DMS 273 (cell line): ENCODE measurements around the gene PARS2.
A peak's percentile ranks its signal among the peaks of the same experiment; 100 is the strongest.

ENCODE experiments used
- DNase-seq: peaks from one replicate; lab custom pipeline; 2025; ENCODE audit not compliant: unreplicated experiment; lab: John Stamatoyannopoulos, UW

The PARS2 gene

DNA sequence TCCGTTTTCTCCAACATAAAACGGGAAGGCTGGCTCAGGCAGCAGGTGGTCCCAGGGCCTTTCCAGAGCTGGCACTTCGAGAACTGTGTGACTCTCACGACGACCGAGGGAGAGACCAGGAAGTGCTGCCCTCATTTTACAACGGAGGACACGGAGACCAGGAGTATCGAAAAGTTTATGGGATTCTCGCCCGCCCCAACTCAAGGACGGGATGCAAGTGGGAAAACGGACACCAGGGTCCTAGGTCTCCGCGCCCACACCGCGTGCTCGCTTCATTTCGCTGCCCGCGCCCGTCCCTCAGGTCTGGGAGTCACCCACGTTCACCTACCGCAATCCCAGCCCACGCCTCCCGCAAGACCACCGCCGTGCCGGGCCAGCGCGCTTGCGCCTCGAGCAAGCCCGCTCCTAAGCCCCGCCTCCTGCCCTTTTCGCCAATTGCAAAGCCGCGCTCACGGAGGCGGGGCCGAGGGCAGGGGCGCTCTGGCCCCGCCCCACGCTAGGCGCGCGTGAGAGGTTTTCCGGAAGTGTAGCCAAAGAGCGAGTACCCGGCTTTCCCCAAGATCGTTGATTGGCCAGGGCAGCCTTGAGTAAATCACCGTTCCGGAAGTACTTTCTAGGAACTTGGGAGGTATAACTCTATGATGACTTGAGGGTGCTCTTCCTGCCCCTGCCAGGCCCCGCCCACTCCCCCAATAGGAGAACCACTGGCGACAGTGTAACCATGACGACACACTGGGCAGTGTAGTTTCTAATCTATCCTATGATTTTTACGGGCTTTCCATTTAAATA, at the start of gene PARS2:
Gene PARS2, minus strand, starts transcription at position 391 of the 789 bp plus-strand sequence. CDS start 5,362 bp downstream, outside the sequence.
- DNase-seq = peak; percentile 100

DNA sequence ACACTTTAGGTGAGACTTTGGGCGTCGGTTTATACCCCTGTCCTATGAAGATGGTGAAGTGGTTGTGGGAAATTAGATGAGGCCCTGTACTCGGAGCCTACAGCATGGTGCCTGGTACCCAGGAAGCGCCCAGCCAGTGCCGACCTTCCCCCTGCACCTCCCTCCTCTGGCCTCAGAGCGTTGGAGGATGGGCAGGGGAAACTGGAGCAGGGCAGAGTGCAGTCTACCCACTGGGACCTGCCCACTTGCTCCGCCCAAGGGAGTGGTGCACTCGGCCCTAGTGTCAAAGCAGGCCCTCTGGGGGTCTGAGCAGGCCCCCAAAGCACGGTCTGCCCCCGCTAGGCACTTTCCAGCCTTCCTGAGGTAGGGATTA, 49.8 kb upstream of the PARS2 start:
- no peak for DNase-seq

DNA sequence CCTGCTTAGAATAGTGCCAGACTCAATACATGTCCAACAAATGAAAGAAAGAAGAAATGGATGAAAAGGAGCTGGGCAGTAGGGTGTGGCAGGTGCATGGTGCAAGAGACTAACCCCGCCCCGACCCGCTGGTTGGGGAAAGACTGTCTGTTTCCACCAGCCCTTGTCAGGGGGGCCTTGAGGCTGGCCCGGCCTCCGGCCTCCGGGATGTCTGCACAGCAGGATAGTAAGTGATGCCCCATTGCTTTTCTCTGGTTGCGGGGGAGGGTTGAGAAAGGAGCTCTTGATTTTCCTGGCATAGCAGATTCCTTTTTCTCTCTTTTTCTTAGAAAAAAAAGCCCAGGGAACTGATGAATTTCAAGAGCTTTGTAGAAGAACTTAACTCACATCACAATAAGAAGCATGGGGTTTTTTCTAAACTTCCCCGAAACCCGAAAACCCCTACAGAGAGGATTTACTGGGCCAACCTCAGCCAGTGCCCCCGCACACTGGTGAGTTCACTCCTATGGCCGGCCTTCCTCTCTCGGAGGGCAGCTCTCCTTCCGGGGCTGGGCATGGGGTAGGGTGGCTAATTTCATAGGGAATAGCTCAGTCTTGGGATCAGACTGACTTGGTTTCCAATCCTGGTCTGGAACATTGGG, 49.3 kb upstream of the PARS2 start:
- no peak for DNase-seq

DNA sequence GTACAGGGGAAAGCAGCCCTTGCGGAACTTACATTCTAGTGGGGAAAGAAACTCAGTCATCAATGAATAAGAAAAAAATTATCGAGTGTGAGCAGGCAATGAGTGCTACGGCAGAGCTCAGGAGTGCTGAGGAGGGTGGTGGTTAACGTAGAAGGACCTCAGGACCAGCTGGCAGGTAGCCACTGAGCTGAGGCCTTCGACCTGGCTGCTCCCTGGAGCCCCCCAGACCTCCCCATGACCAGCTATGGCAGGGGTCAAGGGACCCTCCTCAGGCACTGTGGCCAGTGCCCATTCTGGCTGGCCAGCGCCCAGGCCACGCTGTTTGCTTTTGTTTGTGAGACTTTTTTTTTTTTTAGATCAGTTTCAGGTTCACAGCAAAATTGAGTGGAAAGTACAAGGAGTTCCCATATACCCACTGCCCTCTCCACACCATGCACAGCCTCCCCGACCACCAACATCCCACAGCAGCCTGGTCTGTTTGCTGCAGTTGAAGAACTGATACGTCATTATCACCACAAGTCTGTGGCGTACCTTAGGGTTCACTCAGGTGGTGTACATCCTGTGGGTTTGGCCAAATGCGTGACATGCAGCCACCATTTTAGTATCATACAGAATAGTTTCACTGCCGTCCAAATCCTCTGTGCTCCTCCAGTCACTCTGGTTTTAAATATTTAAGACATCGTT, 48.6 kb upstream of the PARS2 start:
- no peak for DNase-seq

DNA sequence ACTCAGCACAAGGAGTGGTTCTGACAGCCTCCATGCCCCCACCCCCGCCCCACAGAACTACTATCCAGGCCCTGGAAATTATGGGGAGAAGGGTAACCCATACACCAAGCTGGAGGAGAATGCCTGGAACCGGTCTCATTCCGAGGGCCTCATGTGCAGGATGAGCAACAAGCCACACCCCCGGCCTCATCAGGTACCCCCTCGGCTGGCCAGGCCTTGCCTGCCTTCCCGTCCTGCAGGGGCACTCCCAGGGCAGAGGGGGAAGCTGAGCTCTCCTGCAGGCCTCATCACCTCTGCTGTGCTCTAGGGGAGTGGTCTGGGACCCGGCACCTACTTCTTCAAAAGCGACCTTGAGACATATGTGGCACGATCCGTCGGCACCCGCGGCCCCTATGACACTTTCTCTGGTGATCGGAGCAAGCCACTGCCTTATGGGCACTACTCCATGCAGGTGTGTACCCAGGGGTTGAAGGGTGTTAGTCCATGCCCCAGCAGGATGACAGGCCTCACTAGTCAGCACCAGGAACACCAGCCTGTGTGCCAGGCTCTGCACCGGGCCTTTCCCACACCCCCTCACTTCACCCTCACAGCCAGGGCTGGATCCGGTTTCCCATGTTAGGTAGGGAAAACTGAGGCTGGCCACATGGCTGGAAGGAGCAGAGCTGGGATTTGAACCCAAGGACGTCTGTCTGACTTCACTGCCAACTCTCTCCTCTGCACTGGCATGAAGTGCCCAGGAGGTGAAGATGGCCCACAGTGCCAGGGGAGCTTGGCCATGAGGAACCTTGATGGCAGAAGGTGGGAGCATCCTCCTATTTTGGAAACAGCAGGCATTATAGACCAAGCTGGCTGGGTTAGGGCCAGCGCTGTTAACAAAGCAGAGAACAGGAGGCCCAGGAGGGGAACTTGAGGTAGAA, 47.7 kb upstream of the PARS2 start:
- DNase-seq = no peak

DNA sequence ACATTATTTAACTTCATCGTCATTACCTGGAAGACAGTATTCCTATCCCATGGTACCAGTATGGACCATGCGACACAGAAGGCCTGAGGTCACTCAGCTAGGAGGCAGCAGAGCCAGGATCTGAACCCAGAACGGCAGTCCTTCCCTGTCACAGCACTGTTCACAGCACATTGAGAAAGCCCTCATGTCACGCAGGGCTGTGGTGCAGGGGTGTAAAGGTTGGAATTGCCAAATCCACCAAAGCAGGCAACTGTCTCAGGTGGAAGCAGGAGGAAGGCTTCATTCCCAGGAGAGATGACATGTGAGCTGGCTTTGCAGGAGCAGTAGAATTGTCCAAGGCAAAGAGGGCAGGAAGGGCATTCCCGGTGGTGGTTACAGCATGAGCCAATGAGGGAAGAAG, 46.7 kb upstream of the PARS2 start:
- DNase-seq = no peak

DNA sequence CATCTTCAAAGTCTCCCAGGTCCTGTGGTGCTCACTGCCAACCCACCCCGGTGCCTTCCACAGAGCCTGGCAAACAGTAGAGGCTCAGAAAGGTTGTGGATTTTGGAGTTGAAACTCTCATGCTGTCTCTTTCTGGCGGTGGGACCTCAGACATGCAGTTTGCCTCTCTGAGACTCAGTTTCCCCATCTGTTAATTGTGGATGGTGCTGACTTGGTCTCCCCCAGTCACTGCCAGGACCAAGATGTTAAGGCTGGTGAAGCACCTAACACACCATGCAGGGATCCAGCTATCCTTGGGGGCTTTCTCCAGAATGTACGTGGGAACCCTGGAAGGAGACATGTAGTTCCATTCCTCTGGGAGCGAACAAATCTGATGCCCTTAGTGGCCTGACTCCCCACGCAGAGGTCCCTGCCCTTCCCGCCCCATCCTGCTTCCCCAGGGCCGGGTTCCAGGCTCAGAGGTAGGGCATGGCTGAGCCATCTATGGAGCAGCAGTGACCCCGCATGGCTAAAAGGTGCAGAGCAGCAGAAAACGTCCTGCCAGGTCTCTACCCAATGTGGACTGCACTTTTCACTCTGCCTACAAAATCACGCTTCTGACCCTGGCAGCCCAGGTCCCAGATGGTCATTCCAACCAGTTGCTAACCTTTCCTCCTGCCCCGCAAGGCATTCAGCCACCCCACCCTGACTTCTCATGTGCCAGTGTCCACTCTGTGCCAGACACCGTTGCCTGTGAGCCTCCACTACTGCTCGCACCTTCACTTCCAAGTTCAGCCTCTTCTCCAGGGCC, 46.0 kb upstream of the PARS2 start:
- DNase-seq = peak; percentile 86

DNA sequence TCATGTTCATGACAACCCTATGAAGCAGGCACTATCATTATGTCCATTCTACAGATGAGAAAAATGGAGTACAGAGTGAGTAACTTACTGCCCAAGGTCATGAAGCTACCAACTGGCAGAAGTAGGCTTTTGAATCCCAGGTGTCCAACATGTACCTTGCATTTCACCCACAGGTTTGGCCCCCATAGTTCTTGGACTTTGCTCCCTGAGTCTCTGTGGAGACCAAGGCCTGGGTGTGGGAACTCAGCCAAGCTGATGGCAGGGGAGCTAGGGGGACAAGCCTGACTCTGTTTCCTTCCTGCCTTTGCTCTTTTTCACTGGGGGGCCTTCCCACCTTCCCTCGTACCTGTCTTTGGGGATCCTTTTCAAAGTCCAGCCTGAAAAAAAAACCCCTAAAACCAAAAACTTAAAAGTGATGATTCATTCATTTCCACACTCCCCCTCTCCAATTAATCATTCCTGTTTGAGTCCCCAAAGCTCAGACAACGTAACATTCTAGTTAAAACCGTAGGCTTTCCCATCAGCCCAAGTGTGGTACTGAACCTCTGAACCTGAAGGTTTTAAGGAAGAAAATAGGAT, 45.3 kb upstream of the PARS2 start:
- DNase-seq = no peak

DNA sequence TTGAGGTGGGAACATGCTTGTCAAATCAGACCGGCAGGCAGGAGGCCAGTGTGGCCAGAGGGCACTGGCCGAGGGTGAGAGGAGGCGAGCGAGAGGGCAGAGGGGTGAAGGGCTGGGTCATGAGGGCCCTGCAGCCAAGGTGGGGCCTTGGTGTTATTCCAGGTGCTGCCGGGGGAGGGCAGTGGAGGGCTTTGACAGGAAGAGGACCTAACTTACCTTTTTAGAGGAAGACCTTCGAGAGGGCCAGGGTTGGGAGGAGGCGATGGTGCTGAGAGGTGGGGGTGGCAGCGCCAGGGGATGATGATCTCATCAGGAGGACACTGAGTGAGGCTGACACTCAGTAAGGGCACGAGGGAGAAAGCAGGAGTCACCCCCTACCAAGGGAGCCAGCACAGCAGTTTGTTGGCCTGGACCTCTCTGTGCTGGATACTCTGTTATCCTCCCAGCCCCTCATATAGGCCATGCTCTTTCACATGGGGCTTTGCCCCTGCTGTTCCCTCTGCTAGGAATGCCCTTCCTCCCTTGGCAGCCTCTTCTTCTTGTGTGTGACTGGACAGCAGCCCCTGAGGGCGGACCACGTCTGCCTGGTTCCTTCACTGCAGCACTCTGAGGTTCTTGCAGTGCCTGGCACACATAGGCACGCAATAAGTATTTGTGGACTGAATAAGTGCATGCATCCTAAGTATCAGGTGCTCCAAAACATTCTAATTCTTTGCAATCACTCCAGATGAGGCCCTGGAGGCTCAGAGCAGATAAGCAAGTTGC, 44.3 kb upstream of the PARS2 start:
- no peak for DNase-seq

DNA sequence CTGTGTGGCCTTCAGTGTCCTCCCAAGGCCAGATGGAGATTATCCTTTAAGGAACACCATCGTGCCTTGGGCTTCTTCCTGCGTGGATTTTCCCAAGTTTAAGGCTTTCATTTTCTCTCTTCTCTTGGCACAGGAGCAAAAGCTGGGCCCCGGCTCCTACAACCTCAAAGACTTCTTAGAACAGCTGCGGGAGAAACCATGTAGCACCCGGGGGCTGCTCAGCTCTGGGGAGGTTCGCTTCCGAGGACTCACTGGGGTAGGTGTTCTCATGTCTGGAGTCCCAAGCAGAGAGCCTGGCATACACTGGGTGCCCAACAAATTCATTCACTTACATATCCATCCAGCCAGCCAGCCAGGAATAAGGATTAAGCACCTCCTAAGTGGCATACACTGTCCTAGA, 43.4 kb upstream of the PARS2 start:
- no peak for DNase-seq

DNA sequence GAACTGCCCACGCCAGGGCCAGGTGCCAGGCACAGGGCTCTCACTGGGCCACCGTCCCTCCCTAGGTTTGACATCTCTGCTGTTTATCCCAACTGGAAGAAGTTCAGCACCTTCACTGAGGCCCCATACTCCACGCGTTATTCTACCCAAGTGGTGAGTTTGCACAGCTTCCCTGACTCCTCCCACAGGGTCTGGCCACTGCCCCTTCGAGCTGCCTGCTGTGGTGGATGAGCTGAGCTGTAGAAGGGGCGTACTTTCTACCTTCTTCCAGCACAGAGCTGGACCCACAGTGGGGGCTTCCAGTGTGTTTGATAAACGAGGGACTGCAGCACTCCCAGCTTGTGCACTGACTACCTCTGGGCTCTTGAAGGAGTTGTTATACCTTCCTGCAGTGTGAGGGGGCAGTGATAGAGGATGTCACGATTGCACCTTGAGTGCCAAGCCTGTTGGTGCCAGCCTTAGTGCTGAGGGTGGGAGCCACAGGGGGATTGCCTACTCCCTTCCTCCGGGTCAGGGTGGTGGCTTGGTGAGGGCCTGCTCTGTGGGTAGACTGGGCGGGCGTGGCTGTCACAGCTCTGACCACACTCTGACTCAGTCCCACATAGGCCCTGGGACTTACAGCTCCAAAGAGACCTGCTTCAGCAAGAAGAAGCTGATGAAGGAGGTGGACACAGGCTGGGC, 42.7 kb upstream of the PARS2 start:
- DNase-seq = no peak

DNA sequence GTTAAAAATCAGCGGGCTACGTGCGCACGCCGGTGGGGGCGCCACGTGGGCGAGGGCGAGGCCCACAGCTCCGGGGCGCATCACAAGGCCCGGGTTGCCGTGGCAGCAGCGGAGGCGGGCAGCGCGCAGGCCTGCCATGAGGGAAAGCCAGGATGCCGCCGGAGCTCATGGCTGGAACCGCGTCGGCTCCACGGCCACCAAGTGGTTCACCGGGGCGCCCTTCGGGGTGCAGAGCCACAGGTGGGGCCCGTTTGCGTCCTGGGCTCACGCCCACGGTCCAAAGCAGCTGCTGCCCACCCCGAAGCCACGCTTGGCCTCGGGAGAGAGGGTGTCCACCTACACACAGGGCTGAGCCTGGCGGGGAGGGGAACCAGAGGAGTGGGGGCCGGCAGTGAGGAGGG, 41.7 kb upstream of the PARS2 start:
- DNase-seq = no peak

DNA sequence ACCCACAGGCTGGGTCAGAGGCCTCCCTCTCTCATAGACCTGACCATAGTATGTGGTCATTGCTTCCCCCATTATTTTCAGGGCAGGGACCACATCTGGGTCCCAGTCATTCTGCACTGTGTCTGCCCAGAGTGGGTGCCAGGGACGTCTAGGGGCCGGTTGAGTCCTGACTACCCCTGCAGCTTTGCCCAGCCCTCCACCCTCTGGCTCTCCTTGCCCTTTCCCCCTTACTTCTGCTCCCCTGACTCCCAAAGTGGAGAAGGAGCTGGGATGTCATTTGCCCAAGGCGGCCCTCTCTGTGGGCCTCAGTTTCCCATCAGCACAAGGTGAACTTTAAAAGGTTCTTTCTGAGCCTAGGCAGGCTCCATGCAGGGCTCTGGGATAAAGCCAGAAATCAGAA, 41.1 kb upstream of the PARS2 start:
- no peak for DNase-seq

DNA sequence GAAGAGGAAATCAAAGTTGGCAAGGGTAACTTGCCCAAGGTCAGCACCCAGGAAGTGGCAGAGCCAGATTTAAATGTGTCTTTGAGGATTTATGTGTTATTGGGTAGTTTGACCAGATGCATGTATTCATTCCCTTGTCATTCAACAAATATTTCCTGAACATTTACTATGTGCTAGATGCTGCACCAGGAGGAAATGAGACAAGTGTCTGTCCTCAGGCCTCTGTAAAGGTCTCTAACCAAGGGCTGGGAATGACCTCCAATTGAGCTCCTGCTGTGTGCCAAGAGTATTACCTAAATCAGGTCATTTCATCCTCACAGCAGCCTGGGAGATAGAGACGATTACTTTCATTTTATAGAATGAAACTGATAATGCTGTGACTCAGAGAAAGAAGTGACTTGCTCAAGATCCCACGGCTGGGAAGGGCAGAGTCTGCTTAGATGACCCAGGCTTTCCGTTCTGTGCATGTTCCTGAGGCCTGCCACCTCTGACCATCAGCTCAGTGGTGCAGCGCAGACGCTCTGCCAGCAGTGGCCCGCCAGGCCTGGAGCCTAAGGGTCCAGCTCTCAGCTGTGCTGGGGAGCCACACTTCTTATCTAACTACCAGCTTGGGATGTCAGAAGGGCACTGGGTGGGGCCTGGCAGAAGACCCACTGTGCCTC, 40.3 kb upstream of the PARS2 start:
- DNase-seq = no peak

DNA sequence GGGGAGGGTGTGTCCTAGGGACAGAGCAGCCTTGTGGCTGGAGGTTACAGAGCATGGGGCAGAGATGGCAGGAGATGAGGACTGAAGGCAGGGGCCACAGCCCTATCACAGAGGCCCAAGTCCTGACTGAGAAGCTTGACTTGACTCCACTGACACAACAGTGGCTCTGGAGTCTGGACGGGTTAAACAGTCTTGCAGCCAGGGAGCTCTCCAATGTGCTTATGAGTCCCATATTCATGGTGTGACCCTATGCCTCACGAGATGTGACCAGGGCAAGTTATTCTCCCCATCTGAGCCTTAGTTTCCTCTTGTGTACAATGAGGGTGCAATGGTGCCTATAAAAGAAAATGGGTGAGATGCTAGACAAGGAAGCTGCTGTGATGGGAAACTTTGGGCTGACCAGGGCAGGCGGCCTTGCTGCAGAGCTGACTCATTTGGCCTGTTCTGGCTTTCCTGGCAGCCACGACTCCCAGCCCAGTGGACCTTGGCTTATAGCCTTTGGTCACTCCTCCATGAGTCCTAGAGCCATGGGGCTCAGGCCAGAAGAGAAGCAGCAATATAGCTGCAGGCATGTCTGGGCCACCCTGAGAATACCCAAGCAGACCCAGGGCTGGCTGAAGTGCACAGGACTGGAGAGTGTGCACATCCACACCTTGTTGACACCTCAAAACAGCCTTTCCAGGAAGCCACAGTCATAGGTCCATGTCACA, 39.6 kb upstream of the PARS2 start:
- no peak for DNase-seq

DNA sequence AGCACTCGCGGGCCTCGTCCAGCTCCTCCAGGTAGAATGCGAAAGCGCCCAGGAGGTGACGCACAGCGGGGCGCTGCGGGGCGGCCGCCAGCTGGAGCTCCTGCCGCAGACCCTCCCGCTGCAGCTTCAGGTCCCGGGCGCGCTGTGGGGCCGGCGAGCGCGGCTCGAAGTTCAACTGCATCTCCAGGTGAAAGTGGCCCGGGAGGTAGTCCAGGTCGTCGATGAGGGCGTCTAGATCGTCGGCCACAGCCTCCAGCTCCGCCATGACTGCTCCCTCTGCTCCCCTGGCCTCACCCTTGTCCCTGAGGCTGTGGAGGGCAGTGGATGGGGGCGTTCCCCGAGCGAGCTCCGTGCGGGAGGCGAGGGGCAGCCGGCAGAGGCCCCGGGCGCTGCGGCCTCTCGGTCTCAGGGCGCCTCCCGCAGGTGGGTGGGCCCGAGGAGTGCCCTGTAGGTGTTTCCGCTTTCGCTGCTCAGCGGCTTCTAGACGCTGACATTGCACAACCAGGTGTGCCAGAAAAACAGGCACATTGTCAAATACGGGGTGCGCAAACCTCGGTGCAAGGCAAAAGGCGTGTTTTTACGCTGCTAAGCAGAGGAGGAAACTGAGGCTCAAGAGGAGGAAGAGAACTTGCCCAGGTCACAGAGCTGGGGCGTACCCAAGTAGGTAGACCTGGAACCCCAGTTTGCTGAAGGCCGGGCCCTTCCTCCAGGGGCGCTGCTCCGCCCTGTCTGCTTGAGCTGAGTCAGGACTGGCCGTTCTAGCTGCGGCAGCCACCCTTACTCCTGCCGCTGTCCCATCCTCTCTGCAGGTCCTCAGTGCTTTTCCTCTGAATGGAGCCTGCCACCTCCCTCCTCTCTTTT, 36.8 kb upstream of the PARS2 start, which contains the start of gene TTC22:
Gene TTC22, minus strand, starts transcription at position 425 of the 861 bp plus-strand sequence. Its CDS starts 160 bp downstream, at position 265.
- DNase-seq = peak; percentile 55
